AG20443 (cell line): ENCODE results near the gene VSIG1.

Experiments
- DNase-seq: peaks from one replicate; pipeline ENCODE4 v3.0.0; 2012; ENCODE audit warnings: low spot score, mixed read lengths

Gene VSIG1

GRCh38 chrX:108064613-108065012, 19.7 kb downstream of the VSIG1 start:
- no peak for DNase-seq

- DNase-seq = no peak
Observed at GRCh38 chrX:108068121-108068520, 23.3 kb downstream of the VSIG1 start.

GRCh38 chrX:108070891-108071290, 26.0 kb downstream of the VSIG1 start:
- DNase-seq = no peak

GRCh38 chrX:108071578-108071977, 26.7 kb downstream of the VSIG1 start:
- no peak for DNase-seq

- DNase-seq = no peak
Observed at GRCh38 chrX:108072746-108073145, 27.9 kb downstream of the VSIG1 start.

GRCh38 chrX:108081110-108081509, 36.2 kb downstream of the VSIG1 start:
- DNase-seq = no peak

- DNase-seq = no peak
Observed at GRCh38 chrX:108087792-108088191, 42.9 kb downstream of the VSIG1 start.

- DNase-seq = no peak
Observed at GRCh38 chrX:108088511-108088910, 43.6 kb downstream of the VSIG1 start.

- peak; percentile 9 for DNase-seq
Observed at GRCh38 chrX:108090491-108091263, 45.8 kb downstream of the VSIG1 start.

GRCh38 chrX:108091264-108091877, 46.5 kb downstream of the VSIG1 start, which contains the start of the genes ATG4A and PSMD10:
TSS of gene ATG4A (plus strand) at chrX:108091778. CDS start at chrX:108091827, 49 bp downstream.
TSS of gene PSMD10 (minus strand) at chrX:108091542. CDS start at chrX:108091520, 22 bp downstream.
- DNase-seq = peak; percentile 88

GRCh38 chrX:108091878-108092291, 47.0 kb downstream of the VSIG1 start:
- no peak for DNase-seq

GRCh38 chrX:108097380-108097779, 52.5 kb downstream of the VSIG1 start:
- no peak for DNase-seq

GRCh38 chrX:108105473-108105872, 60.6 kb downstream of the VSIG1 start:
- DNase-seq = no peak

GRCh38 chrX:108114541-108114940, 69.7 kb downstream of the VSIG1 start:
- no peak for DNase-seq

GRCh38 chrX:108117988-108118387, 73.1 kb downstream of the VSIG1 start:
- no peak for DNase-seq

- DNase-seq = no peak
Observed at GRCh38 chrX:108121291-108121690, 76.4 kb downstream of the VSIG1 start.

- DNase-seq = peak; percentile 20
Observed at GRCh38 chrX:108122748-108123147, 77.9 kb downstream of the VSIG1 start.

- no peak for DNase-seq
Observed at GRCh38 chrX:108123591-108124366, 78.9 kb downstream of the VSIG1 start.

- no peak for DNase-seq
Observed at GRCh38 chrX:108126661-108127060, 81.8 kb downstream of the VSIG1 start.

GRCh38 chrX:108127152-108127551, 82.3 kb downstream of the VSIG1 start:
- no peak for DNase-seq
